H9 (cell line): ENCODE results near the gene CCDC71L. TPM values are rescaled to one million over a fixed set of nuclear protein-coding genes. Genes with fewer than 3 reads are reported as not detected.

Source experiments
- DNase-seq: peaks from one replicate; pipeline ENCODE4 v3.0.0-alpha.2; 2017
- H2AFZ ChIP-seq: one replicate; pipeline ENCODE4 v1.6.1; 2013; ENCODE audit warnings: mild to moderate bottlenecking, low read length, control low read depth, moderate library complexity
- H2AK5ac ChIP-seq: 2 replicates; pipeline ENCODE4 v1.6.1; 2013; ENCODE audit warnings: low read length, control low read depth, mixed read lengths; ENCODE audit not compliant: insufficient read length
- H2BK120ac ChIP-seq: one replicate; pipeline ENCODE4 v1.6.1; 2013; ENCODE audit warnings: low read depth, mild to moderate bottlenecking, low read length, control low read depth, inconsistent platforms; ENCODE audit not compliant: poor library complexity, severe bottlenecking
- H2BK12ac ChIP-seq: 2 replicates; pipeline ENCODE4 v1.6.1; 2013; ENCODE audit warnings: low read length, control low read depth, mixed read lengths, low read depth; ENCODE audit not compliant: insufficient read length
- H2BK15ac ChIP-seq: 2 replicates; pipeline ENCODE4 v1.6.1; 2013; ENCODE audit warnings: low read depth, low read length, control low read depth
- H2BK20ac ChIP-seq: one replicate; pipeline ENCODE4 v1.6.1; 2013; ENCODE audit warnings: low read depth, mild to moderate bottlenecking, low read length, control low read depth, inconsistent platforms; ENCODE audit not compliant: poor library complexity, severe bottlenecking
- H2BK5ac ChIP-seq: 2 replicates; pipeline ENCODE4 v1.6.1; 2013; ENCODE audit warnings: low read length, control low read depth, mixed read lengths; ENCODE audit not compliant: insufficient read length
- H3K14ac ChIP-seq: 2 replicates; pipeline ENCODE4 v1.6.1; 2013; ENCODE audit warnings: low read length, control low read depth; ENCODE audit not compliant: insufficient read depth
- H3K18ac ChIP-seq: 2 replicates; pipeline ENCODE4 v1.6.1; 2013; ENCODE audit warnings: low read depth, mild to moderate bottlenecking, mixed read lengths, low read length, control low read depth; ENCODE audit not compliant: insufficient read length
- H3K23ac ChIP-seq: 2 replicates; pipeline ENCODE4 v1.6.1; 2013; ENCODE audit warnings: low read length, control low read depth, mixed read lengths, low read depth; ENCODE audit not compliant: insufficient read length
- H3K23me2 ChIP-seq: 2 replicates; pipeline ENCODE4 v1.6.1; 2013; ENCODE audit warnings: low read depth, mild to moderate bottlenecking, mixed read lengths, low read length, control low read depth; ENCODE audit not compliant: insufficient read length, poor library complexity, severe bottlenecking
- H3K27ac ChIP-seq: 2 replicates; pipeline ENCODE4 v1.5.1; 2013; ENCODE audit warnings: low read length, control low read depth, mixed read lengths, low read depth; ENCODE audit not compliant: insufficient read length
- H3K27me3 ChIP-seq: 2 replicates; pipeline ENCODE4 v1.6.1; 2013; ENCODE audit warnings: low read length, control low read depth, inconsistent platforms; ENCODE audit not compliant: insufficient read depth
- H3K4ac ChIP-seq: 2 replicates; pipeline ENCODE4 v1.6.1; 2013; ENCODE audit warnings: low read depth, mild to moderate bottlenecking, control low read depth, inconsistent platforms, low read length, moderate library complexity
- H3K4me1 ChIP-seq: 2 replicates; pipeline ENCODE4 v1.6.1; 2013; ENCODE audit warnings: low read length, control low read depth, inconsistent platforms; ENCODE audit not compliant: insufficient read depth
- H3K4me2 ChIP-seq: 2 replicates; pipeline ENCODE4 v1.6.1; 2013; ENCODE audit warnings: low read length, control low read depth, mixed read lengths; ENCODE audit not compliant: insufficient read length, insufficient read depth
- H3K56ac ChIP-seq: 2 replicates; pipeline ENCODE4 v1.6.1; 2013; ENCODE audit warnings: low read depth, mild to moderate bottlenecking, mixed read lengths, low read length, control low read depth; ENCODE audit not compliant: insufficient read length
- H3K79me1 ChIP-seq: 2 replicates; pipeline ENCODE4 v1.6.1; 2013; ENCODE audit warnings: low read depth, mild to moderate bottlenecking, moderate library complexity, low read length, control low read depth, inconsistent platforms; ENCODE audit not compliant: insufficient read depth, poor library complexity, severe bottlenecking
- H3K79me2 ChIP-seq: 2 replicates; pipeline ENCODE4 v1.6.1; 2013; ENCODE audit warnings: low read length, control low read depth, inconsistent platforms; ENCODE audit not compliant: insufficient read depth
- H3K9ac ChIP-seq: 2 replicates; pipeline ENCODE4 v1.6.1; 2013; ENCODE audit warnings: low read length, control low read depth, mixed read lengths; ENCODE audit not compliant: insufficient read length; ENCODE audit errors: extremely low read depth
- H3K9me3 ChIP-seq: one replicate; pipeline ENCODE4 v1.6.1; 2013; ENCODE audit warnings: low read depth, low read length, inconsistent platforms; ENCODE audit not compliant: control insufficient read depth
- H3T11ph ChIP-seq: one replicate; pipeline ENCODE4 v1.6.1; 2013; ENCODE audit warnings: mild to moderate bottlenecking, low read length, control low read depth, inconsistent platforms
- H4K20me1 ChIP-seq: one replicate; pipeline ENCODE4 v1.6.1; 2013; ENCODE audit not compliant: control insufficient read depth, insufficient read length, insufficient read depth
- H4K5ac ChIP-seq: 2 replicates; pipeline ENCODE4 v1.6.1; 2013; ENCODE audit warnings: low read depth, mild to moderate bottlenecking, mixed read lengths, low read length, control low read depth; ENCODE audit not compliant: insufficient read length
- H4K8ac ChIP-seq: replicated peaks from 2 replicates; pipeline ENCODE4 v1.6.1; 2013; ENCODE audit warnings: low read length, control low read depth, mixed read lengths, low read depth; ENCODE audit not compliant: insufficient read length
- H4K91ac ChIP-seq: 2 replicates; pipeline ENCODE4 v1.6.1; 2013; ENCODE audit warnings: low read depth, mild to moderate bottlenecking, moderate library complexity, mixed read lengths, low read length, control low read depth; ENCODE audit not compliant: insufficient read length
- H3K27ac Mint-ChIP-seq, 3 experiments: 2 replicates in 2 of 3; 3 replicates in 1 of 3; pipeline ENCODE4 v1.8.0; 2020 to 2021; ENCODE audit warnings: mixed read lengths in 3 of 3, mild to moderate bottlenecking in 1 of 3, moderate library complexity in 1 of 3
- H3K27me3 Mint-ChIP-seq: 2 replicates; pipeline ENCODE4 v1.8.0; 2021; ENCODE audit warnings: low read depth, mild to moderate bottlenecking, moderate library complexity, mixed read lengths
- H3K36me3 Mint-ChIP-seq, 3 experiments: 2 replicates in 2 of 3; 3 replicates in 1 of 3; pipeline ENCODE4 v1.8.0; 2020 to 2021; ENCODE audit warnings: low read depth in 3 of 3, mixed read lengths in 3 of 3; ENCODE audit not compliant: insufficient read depth in 1 of 3
- H3K4me1 Mint-ChIP-seq, 2 experiments: 2 replicates each; pipeline ENCODE4 v1.8.0; 2020; ENCODE audit warnings: mixed read lengths in 2 of 2
- H3K4me3 Mint-ChIP-seq, 2 experiments: 2 replicates in 1 of 2; 3 replicates in 1 of 2; pipeline ENCODE4 v1.8.0; 2020 to 2021; ENCODE audit warnings: mild to moderate bottlenecking in 2 of 2, mixed read lengths in 2 of 2, moderate library complexity in 1 of 2
- H3K9me3 Mint-ChIP-seq, 2 experiments: 2 replicates in 1 of 2; 3 replicates in 1 of 2; pipeline ENCODE4 v1.8.0; 2020; ENCODE audit warnings: mild to moderate bottlenecking in 2 of 2, mixed read lengths in 2 of 2, moderate library complexity in 1 of 2
- WGBS: extraction: QIAGEN DNeasy Blood & Tissue Kit; methylation state at CpG from one replicate; pipeline ENCODE4 v1.1.7; 2013; ENCODE audit warnings: missing lambda C conversion rate, low lambda C conversion rate, mixed read lengths; ENCODE audit not compliant: insufficient read length; ENCODE audit errors: extremely low coverage; 5-methylcytosine and 5-hydroxymethylcytosine counted together
- total RNA-seq: library from RNA; stranded (reverse); gene quantifications from 2 replicates; pipeline ENCODE4 v1.2.1, GENCODE V29; 2021
- TF ChIP-seq, protein P1 (sequence below): fragments of 200-600 bp; sonication (generic); conservative IDR thresholded peaks from 3 replicates; pipeline ENCODE4 v1.8.0; 2021; ENCODE audit warnings: antibody characterized with exemption, mild to moderate bottlenecking

The CCDC71L gene
- total RNA-seq, 1 experiment from 2014 or later: 13.7 TPM

DNA sequence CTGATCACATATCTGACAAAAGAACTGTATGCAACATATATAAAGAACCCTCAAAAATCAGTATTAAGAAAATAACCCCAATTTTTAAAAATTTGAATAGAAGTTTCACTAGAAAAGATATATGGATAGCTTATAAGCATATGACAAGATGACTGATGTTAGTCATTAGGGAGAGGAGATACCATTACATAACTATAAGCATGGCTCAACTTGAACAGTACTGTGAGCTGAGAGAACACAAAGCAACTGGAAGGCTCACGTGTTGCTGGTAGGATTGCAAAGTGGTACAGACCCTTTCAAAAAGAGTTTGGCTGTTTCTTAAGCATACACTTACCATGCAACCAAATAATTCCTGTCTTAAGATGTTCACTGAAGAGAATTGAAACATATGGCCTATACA lies 14.7 kb downstream of the CCDC71L start:
- H2BK20ac ChIP-seq: no peak overlapping the region
- no peak overlapping the region for H2BK12ac ChIP-seq
- H3K9ac ChIP-seq: no peak overlapping the region
- no peak overlapping the region for H3K56ac ChIP-seq
- Mint-ChIP-seq H3K9me3 (peaks cover 0 to 3% of the 10 kb centered on the region in 2 experiments; a peak in 3 of 5 replicates), H3K27me3 (no peaks in the 10 kb centered on the region; the same call in 1 of the 2 replicates), H3K27ac (no peak overlapping the region), H3K36me3 (no peaks in the 10 kb centered on the region), H3K4me1 (no peaks in the 10 kb centered on the region), H3K4me3 (no peak overlapping the region)
- no peaks in the 10 kb centered on the region for H3K9me3 ChIP-seq
- no peak overlapping the region for H3K4me2 ChIP-seq
- H3K23ac ChIP-seq: no peak overlapping the region
- no peaks in the 10 kb centered on the region for H3K79me1 ChIP-seq
- WGBS: no CpG with 5 or more reads among the region's 1 CpG
- H3K27ac ChIP-seq: no peak overlapping the region
- H2AFZ ChIP-seq: no peak overlapping the region
- H3K27me3 ChIP-seq: no peaks in the 10 kb centered on the region
- H2BK15ac ChIP-seq: no peak overlapping the region
- no peak overlapping the region for H4K91ac ChIP-seq
- no peak overlapping the region for H3T11ph ChIP-seq
- TF ChIP-seq, protein P1, sequence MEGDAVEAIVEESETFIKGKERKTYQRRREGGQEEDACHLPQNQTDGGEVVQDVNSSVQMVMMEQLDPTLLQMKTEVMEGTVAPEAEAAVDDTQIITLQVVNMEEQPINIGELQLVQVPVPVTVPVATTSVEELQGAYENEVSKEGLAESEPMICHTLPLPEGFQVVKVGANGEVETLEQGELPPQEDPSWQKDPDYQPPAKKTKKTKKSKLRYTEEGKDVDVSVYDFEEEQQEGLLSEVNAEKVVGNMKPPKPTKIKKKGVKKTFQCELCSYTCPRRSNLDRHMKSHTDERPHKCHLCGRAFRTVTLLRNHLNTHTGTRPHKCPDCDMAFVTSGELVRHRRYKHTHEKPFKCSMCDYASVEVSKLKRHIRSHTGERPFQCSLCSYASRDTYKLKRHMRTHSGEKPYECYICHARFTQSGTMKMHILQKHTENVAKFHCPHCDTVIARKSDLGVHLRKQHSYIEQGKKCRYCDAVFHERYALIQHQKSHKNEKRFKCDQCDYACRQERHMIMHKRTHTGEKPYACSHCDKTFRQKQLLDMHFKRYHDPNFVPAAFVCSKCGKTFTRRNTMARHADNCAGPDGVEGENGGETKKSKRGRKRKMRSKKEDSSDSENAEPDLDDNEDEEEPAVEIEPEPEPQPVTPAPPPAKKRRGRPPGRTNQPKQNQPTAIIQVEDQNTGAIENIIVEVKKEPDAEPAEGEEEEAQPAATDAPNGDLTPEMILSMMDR: no peak
- DNase-seq: no peak
- no peak overlapping the region for H2BK5ac ChIP-seq
- H4K5ac ChIP-seq: no peak overlapping the region
- H4K8ac ChIP-seq: no peak overlapping the region
- no peaks in the 10 kb centered on the region for H4K20me1 ChIP-seq
- no peak overlapping the region for H2AK5ac ChIP-seq
- H3K79me2 ChIP-seq: no peaks in the 10 kb centered on the region
- no peaks in the 10 kb centered on the region for H3K4me1 ChIP-seq
- no peak overlapping the region for H3K4ac ChIP-seq
- no peak overlapping the region for H2BK120ac ChIP-seq
- H3K23me2 ChIP-seq: no peaks in the 10 kb centered on the region
- H3K14ac ChIP-seq: no peak overlapping the region
- no peak overlapping the region for H3K18ac ChIP-seq
